NCI-H1048 (cell line): ENCODE data around the gene IGHMBP2.
"Not testable (repeated sequence)": the region's sequence is repeated elsewhere in the genome, so short reads cannot be mapped to it uniquely, and the experiment has no call there.

Source experiments
- DNase-seq: peaks from one replicate; lab custom pipeline; 2025; lab: John Stamatoyannopoulos, UW

IGHMBP2 gene

DNA sequence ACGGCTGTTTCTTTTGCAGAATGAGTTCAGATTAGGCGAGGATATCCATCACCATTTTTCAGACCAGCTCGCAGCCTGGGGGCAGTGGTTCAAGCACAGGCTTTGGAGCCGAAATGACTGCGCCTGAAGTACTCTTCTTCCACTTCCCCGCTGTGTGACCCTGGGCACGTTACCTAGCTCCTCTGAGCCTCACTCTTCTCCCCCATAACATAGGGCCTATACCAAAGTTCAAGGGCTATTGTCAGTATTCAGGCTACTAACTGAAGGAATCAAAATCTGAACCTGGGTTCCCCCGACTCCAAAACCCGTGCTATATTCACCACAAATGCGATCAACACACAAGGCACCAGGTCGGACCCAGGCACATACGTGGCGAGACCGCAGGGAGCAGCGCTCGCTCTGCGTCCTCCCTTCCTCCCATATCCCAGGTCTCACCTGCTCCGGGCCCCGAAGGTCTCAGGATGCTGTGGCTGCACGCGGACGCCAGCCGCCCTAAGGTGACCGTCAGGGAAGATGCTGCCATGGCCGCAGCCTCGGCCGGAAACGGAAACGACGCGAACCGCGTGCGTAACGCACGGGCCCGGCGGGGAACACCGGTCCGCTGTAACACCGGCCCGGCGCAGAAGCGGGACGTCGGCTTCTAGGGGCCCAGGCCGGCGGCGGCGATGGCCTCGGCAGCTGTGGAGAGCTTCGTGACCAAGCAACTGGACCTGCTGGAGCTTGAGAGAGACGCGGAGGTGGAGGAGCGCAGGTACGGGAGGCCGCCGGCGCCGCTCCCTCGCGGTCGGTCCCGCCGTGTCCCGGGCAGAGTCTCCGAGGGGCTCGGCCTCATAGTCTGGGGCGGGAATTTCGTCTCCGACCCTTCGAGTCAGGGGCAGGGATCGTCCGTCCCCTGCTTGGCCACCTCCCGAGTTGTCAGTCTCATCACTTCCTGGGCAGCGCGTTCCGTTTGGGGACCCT is at the start of gene IGHMBP2, which contains the start of gene MRPL21:
IGHMBP2 (plus strand) TSS at position 604 of the 960 bp plus-strand sequence; CDS start at position 666, 62 bp downstream.
MRPL21 (minus strand) TSS at position 545 of the 960 bp plus-strand sequence; CDS start at position 523, 22 bp downstream.
- peak; percentile 76 for DNase-seq

- DNase-seq, result no peak
Observed at GRCh38 chr11:68854273-68854958, 49.3 kb upstream of the IGHMBP2 start.

- no peak for DNase-seq
Observed at GRCh38 chr11:68855205-68855981, 48.3 kb upstream of the IGHMBP2 start.

GRCh38 chr11:68856425-68857030 is 47.2 kb upstream of the IGHMBP2 start:
- not testable (repeated sequence) for DNase-seq

DNA sequence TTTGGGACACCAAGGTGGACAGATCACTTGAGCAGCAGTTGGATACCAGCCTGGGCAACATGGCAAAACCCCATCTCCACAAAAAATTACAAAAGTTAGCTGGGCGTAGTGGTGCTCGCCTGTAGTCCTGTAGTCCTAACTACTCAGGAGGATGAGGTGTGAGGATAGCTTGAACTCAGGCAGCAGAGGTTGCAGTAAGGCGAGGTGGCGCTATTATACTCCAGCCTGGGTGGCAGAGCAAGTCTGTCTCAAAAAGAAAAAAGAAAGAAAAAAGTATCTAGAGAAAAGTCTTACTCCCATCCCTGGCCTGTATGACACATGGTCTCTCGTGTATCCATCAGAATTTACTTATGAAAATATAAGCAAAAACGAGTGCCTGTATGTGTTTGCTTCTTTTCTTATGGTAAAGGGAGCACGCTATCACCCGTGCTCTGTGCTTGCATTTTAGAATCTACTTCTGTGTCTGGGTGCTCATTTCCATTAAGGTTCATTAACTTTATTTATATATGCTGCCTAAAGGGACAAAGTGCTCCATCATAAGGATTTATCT is 46.6 kb upstream of the IGHMBP2 start:
- no peak for DNase-seq

- DNase-seq, result no peak
Observed at GRCh38 chr11:68859123-68859522, 44.6 kb upstream of the IGHMBP2 start.

DNA sequence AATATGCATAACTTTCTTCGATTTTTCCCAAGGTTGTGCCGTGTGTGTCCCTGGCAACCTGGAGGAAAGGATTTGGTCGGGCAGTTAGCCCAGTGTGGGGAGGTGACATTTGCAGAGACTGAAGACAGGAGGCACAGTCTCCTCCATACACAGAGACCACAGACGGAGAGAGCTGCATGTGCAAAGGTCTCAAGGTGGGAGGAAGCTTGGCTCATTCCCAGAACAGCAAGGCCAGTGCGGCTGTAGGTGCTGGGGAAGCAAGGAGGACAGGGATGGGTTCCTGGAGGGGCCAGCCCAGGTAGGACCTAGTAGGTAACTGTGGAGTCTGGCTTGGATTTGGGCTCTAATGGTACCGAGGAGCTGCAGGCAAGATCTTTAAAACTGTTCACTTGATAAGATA is 41.3 kb upstream of the IGHMBP2 start:
- DNase-seq, result no peak

GRCh38 chr11:68863553-68864265 is 40.0 kb upstream of the IGHMBP2 start:
- DNase-seq, result no peak

- no peak for DNase-seq
Observed at GRCh38 chr11:68865241-68865640, 38.5 kb upstream of the IGHMBP2 start.

DNA sequence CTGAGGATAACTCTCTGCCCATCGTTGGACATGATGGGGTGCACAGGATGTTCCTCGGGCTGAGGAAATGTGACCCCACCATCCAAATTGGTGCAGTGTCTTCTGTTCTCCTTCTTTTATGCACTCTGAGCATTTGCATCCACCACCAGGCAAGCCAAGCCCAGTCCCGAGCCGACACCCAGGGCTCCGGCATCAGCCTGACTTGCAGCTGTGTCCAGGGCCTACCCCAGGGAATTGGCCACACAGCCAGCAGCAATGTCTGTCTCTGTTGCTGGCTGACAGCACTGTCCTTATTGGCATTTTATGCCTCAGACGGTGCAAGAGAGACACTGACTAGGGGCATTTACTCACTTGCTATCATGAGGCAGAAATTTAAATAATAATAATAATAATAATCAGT is 36.6 kb upstream of the IGHMBP2 start:
- DNase-seq, result no peak

DNA sequence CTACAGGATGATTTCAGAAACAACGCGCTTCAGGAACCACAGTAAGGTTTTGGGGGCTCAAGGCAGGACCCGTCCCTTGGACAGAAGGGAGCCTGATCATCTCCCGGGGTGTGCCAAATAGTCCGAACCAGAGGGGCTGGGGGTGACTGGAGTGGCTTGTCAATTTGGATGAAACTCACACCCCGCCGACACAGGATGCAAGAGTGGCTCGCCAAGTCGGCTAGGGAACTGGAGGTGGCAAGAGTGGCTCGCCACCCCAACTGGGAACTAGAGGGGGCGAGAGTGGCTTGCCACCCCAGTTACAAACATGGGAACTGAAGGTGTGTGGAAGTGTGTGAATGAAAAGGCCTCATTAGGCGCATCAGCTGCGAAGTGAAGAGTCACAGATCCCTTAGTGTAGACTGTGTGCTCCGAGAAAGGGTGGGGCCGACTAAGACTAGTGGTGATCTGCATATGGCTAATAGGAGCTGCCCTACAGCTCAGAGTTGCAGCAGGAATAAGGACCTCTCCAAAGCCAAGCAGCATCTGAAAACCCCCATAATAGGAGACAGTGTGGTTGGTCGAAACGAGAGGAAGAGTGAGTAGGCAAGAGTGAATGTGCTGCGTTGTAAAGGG is 35.4 kb upstream of the IGHMBP2 start:
- no peak for DNase-seq

DNA sequence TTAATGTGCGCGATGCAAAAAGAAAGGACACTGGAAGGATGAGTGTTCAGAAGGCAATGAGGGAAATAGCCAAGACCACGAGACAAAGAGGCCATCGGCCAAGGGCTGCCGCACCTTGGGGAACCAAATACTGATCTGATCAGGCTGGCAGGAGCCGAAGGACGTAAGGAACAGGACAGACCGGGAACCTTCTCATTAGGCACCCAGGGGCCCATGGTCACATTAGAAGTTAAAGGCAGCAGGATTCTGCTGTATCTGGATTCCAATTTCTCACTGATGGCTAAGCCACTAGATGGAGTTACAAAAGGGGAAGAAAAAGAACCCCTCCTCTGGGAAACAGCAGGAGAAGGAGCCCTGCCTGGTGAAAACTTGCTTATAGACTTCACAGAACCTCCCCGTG is 33.2 kb upstream of the IGHMBP2 start:
- no peak for DNase-seq

DNA sequence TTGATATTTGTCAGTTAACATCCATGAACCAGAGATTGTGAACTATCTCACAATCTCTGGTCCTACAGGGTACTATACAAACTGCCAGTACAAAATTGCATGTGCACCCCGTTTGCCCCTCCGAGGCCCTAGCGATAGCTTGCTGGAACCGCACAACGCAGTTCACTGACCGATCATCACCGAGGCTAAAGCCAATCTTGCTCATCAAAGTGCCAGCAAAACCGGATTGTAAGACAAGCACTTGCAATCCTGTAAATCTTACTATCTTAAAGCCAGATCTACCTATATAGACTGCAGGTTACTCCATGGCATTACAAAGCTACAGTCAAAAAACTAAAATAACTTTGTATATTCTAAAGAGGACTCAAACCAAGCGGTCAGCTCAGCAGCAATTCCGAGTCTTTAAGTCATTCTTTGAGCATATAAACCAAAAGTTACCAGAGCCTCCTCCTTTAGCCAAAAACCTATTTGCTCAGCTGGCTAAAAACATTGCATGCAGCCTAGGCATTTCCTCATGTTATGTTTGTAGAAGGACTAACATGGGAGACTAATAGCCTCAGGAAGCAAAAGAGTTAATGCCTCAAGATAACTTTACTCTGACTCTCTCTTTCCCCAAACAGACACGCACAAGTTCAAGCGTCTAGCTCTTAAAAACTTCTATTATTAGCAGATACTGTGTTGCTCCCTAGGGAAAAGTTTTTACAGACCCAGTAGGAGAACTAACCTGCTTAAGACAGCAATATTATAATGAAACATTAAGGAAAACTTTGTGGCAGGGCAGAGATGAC is 31.3 kb upstream of the IGHMBP2 start:
- DNase-seq, result no peak

- no peak for DNase-seq
Observed at GRCh38 chr11:68878022-68878421, 25.7 kb upstream of the IGHMBP2 start.

DNA sequence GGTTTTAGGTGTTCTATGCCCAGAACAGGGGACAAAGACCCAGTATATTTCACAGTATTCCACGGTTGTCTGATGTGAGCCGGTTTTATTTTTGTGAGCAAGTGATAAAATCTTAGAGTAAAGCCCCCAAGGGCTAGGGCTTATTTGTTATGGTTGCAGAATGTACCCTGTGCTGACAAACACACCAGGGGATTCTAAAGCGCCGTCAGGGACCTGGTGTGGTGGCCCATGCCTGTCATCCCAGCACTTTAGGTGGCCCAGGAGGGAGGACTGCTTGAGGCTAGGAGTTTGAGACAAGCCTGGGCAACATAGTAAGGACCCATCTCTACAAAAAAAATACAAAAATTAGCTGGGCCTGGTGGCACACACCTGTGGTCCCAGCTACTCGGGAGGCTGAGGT is 22.8 kb upstream of the IGHMBP2 start:
- DNase-seq, result no peak

- no peak for DNase-seq
Observed at GRCh38 chr11:68881320-68881719, 22.4 kb upstream of the IGHMBP2 start.

DNA sequence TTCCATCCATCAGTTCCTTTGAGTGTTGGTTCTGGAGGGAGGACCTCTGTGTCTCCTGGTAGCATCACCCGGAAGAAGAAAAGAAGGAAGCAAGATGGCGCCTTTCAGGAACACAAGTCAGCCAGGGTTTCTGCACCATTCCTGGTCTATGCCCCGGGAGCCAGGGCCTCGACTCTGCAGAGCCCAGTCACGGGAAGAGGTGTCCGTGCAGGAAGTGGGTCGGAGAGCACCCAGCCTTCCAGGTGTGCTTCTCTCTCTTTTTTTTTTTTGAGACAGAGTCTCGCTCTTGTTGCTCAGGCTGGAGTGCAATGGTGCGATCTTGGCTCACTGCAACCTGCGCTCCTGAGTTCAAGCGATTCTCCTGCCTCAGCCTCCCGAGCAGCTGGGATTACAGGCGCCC is 21.3 kb upstream of the IGHMBP2 start:
- no peak for DNase-seq

DNA sequence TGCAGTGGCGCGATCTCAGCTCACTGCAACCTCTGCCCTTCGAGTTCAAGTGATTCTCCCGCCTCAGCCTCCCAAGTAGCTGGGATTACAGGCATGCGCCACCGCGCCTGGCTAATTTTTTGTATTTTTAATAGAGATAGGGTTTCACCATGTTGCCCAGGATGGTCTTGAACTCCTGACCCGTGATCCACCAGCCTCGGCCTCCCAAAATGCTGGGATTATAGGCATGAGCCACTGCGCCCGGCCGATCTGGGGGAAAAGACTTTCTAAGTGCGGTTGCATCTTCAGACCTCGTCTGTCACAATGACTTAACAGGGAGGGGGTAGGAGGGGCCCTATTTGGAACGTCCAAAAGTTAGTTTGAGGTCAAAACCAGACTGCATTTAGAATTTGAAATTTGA is 18.9 kb upstream of the IGHMBP2 start:
- DNase-seq, result not testable (repeated sequence)

DNA sequence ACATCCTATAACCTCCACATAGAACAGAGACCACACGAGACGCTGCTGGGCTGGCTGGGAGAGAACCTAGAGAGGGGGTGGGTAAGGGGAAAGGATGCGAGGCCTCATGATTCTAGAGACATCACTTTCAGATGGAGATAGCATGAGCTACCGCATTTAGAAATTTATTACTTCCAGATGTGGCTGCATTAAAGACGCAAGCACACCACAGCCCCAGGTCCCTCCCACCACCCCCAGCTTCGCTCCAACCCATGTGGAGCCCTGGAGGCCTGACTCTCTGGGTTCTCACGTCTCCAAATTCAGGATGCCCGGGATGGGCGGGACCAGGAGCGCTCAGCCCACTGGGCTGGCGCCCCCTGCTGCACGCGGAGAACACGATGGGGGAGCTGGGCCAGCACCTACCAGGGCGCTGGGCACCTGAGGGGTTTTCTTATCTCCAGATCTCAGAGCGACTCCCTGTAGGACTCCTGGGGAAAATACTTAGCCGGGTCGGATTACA is 13.7 kb upstream of the IGHMBP2 start:
- DNase-seq, result no peak
